NOMO-1 treated with DMSO at 0.1 percent for 48 hours (cell line): ENCODE results near the gene MGLL.

Source experiments
- DNase-seq: peaks from one replicate; lab custom pipeline; 2025; ENCODE audit not compliant: unreplicated experiment; lab: John Stamatoyannopoulos, UW

The MGLL gene

GRCh38 chr3:127814325-127814781 lies 8.0 kb downstream of the MGLL start:
- DNase-seq = no peak

GRCh38 chr3:127812151-127812550 lies 10.2 kb downstream of the MGLL start:
- DNase-seq = no peak

GRCh38 chr3:127811717-127812116 lies 10.6 kb downstream of the MGLL start:
- no peak for DNase-seq

GRCh38 chr3:127809611-127810010 lies 12.7 kb downstream of the MGLL start:
- DNase-seq = no peak

- DNase-seq = no peak
Measured at GRCh38 chr3:127809211-127809610, 13.1 kb downstream of the MGLL start.

- no peak for DNase-seq
Measured at GRCh38 chr3:127808197-127808596, 14.1 kb downstream of the MGLL start.

GRCh38 chr3:127805026-127805753 lies 17.1 kb downstream of the MGLL start:
- no peak for DNase-seq

GRCh38 chr3:127804141-127804540 lies 18.2 kb downstream of the MGLL start:
- DNase-seq = no peak

GRCh38 chr3:127803619-127804018 lies 18.7 kb downstream of the MGLL start:
- DNase-seq = no peak

GRCh38 chr3:127802606-127803005 lies 19.7 kb downstream of the MGLL start:
- DNase-seq = no peak

- no peak for DNase-seq
Measured at GRCh38 chr3:127801731-127802313, 20.5 kb downstream of the MGLL start.

GRCh38 chr3:127800508-127800907 lies 21.8 kb downstream of the MGLL start:
- peak; percentile 63 for DNase-seq

GRCh38 chr3:127799476-127800222 lies 22.7 kb downstream of the MGLL start:
- no peak for DNase-seq

GRCh38 chr3:127798716-127799115 lies 23.6 kb downstream of the MGLL start:
- DNase-seq = no peak

GRCh38 chr3:127796831-127797150 lies 25.5 kb downstream of the MGLL start:
- DNase-seq = no peak

GRCh38 chr3:127796045-127796830 lies 26.1 kb downstream of the MGLL start:
- DNase-seq = peak; percentile 19

- DNase-seq = no peak
Measured at GRCh38 chr3:127794972-127795371, 27.3 kb downstream of the MGLL start.

- DNase-seq = no peak
Measured at GRCh38 chr3:127794402-127794801, 27.9 kb downstream of the MGLL start.

GRCh38 chr3:127792541-127793292 lies 29.6 kb downstream of the MGLL start:
- DNase-seq = no peak

GRCh38 chr3:127791221-127791913 lies 30.9 kb downstream of the MGLL start:
- DNase-seq = peak; percentile 72
